ENCODE measurements around the gene CACNG1.
"Not testable (repeated sequence)": the region's sequence is repeated elsewhere in the genome, so short reads cannot be mapped to it uniquely, and the experiment has no call there.

CACNG1 gene

DNA sequence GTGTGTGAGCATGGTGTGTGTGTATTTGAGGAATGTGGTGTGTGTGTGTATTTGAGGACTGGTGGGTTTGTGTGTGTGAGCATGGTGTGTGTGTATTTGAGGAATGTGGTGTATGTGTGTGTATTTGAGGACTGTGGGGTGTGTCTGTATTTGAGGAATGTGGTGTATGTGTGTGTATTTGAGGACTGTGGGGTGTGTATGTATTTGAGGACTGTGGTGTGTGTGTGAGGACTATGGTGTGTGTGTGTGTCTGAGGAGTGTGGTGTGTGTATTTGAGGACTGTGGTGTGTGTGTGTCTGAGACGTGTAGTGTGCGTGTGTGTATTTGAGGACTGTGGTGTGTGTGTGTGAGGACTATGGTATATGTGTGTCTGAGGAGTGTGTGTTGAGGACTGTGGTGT is 18.0 kb upstream of the CACNG1 start:
- no peak for DNase-seq

DNA sequence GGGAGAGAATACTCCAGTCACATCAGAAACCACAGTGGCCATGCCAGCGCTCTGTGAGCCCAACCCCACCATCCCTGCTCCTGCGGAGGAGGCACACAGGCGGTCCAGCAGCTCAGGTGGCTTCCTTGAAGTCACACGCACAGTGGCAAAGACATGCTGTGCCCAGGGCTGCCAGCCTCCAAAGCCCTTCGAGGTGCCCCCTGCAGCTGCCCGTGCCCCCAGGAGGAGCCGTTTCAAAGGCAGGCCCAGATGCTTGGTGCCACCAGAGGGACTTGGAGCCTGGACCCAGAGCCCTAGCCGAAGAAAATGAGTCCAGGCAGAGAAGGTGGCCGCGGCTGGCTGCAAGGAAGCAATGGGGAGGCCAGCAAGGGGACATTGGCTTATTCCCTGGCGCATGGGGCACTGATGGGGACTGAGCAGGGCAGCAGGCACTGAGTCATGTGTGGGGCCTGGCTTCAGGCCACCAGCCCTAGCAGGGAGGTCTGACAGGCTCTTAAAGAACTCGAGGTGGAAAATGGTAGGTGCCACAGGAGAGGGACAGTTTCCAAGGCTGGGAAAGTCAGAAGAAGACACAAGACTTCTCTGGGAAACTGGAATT is 17.2 kb upstream of the CACNG1 start:
- DNase-seq, result no peak

DNA sequence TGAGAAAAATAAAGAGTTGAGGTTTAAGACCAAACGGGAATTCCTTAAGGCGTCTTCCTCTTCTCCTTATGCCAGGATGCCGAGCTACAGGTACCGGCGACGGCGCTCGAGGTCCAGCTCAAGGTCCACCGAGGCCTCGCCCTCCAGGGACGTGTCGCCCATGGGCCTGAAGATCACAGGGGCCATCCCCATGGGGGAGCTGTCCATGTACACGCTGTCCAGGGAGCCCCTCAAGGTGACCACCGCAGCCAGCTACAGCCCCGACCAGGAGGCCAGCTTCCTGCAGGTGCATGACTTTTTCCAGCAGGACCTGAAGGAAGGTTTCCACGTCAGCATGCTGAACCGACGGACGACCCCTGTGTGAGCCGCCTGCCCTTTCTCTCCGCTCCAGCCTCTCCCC is 13.7 kb upstream of the CACNG1 start:
- no peak for DNase-seq

DNA sequence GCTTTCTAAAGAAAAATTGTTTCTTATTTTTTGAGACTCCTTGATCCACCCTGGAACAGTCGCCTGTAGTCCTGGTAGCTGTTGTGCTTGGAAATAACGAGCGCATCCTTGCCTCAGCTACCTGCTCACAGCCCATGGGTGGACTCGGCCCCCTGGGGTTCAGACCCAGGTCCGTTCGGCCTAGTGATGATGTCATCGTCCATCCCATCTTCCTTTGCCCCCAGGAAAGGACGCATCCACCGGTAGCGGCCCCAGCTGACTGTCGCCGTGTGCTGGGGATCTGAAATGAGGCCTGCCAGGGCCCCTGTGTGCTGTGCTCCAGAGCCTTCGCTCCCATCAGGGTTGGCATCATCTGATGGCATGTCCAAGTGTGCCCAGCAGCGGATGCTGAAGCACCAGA is 12.0 kb upstream of the CACNG1 start:
- DNase-seq, result no peak

DNA sequence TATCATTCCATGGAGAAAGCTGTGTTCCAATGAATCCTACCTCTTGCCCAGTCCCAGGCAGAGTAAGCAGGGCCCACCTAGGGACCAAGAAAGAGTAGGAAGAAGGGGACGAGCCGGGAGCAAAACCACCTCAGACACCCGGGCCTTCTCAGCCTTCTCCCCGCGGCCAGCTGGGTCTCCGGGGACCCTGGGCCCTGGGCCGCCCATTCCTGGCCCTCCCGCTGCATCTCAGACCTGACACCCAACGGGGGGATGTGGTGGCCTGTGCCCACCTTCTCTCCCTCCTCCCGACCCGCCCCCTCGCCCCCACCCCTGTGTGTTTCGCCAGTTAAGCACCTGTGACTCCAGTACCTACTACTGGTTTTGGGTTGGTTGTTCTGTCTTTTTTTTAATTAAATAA is 11.4 kb upstream of the CACNG1 start:
- no peak for DNase-seq

DNA sequence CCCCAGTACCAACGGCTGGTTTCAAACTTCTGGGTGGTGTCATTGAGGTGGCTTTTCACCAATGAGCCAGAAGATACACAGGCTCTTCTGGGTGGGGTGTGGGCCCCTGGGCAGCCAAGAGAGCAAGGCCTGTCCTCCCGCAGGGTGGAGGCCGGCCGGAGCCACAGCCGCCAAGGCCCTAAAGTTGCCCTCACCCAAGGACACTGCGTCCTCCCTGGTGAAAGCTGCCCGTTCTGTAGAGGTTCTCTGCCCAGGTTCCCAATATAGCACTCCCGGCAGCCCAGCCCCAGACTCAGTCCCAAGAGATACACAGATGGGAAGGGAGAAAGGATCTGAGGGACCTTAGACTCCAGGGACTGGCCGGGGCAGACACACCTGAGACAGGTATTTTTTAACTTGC is 10.7 kb upstream of the CACNG1 start:
- no peak for DNase-seq

DNA sequence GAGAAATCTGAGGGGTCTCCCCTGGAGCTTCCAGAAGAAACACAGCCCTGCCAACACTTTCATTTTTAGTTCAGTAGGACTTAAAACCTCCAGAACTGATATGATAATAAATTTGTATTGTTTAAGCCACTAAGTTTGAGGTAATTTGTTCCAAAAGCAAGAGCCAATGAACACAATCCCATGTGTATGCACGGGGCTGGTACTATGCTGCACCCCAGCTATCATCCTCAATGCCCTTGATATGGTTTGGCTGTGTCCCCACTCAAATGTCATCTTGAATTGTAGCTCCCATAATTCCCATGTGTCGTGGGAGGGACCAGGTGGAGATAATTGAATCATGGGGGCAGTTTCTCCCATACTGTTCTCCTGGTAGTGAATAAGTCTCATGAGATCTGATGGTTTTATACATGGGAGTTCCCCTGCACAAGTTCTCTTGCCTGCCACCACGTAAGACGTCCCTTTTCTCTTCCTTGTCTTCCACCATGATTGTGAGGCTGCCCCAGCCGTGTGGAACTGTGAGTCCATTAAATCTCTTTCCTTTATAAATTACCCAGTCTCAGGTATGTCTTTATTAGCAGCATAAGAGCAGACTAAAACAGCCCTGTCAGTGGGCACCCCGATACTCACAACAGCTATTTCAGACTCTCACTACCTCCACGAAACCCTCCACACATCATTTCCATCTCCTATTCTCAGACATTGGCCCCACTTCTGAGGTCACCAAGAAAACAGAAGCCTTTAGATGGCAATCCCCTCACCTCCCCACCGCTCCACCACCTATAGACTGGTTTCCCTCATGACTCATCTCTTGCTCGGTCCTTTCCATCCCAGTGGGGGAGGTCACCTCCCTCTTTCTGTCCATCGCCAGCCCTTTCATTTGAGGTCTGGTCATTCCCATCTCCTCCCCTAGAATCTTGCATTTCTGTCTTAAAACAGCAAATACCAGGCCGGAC is 8.9 kb upstream of the CACNG1 start:
- no peak for DNase-seq

DNA sequence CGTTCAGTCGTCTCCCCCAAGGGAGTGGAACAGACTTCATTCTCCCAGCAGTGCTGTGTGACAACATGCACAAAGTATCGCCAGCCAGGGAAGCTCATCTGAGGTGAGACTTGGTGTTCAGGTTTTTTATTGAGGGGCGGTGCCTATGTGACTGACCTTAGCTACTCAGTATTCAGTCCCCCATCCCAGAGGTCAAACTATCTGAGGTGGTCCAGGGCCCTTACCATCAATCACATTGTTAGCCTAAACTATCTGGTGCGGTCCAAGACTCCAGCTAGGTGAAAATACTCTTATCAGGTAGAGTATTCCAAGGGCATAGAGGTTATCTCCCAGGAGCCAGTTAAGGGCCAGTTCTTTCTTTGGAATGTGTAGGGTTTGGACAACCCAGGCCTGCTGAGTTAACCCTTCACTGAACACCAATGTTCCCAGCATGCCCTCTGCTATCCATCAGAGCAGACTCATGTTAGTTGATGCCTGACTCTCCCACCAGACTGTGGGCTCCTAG is 5.4 kb upstream of the CACNG1 start:
- no peak for DNase-seq

DNA sequence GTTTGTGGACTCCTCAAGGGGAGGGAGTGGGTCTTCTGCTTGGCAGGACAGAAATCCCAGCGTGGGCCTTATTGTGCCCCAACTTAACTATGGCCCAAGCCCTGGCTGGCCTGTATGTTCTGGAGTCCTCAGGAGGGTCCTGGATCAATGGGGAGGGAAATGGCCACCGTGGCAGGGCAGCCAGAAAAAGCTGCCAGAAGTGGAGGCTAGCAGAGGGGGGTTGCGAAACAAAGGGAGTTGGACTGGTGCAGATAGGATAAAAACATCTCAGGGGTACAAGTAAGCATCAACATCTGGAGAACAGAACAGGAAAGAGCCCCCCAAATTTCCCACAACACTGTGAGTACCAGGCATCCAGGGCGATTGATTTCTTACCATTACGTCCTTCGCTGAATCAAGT is 3.7 kb upstream of the CACNG1 start:
- no peak for DNase-seq

DNA sequence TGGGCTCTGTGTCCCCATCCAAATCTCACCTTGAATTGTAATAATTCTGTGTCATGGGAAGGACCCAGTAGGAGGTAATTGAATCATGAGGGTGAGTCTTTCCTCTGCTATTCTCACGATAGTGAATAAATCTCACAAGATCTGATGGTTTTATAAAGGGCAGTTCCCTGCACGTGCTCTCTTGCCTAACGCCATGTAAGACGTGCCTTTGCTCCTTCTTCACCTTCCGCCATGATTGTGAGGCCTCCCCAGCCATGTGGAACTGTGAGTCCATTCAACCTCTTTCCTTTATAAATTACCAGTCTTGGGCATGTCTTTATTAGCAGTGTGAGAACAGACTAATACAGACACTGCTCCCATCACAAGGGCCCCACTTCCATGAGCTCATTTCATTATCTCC is 3.2 kb upstream of the CACNG1 start:
- not testable (repeated sequence) for DNase-seq

DNA sequence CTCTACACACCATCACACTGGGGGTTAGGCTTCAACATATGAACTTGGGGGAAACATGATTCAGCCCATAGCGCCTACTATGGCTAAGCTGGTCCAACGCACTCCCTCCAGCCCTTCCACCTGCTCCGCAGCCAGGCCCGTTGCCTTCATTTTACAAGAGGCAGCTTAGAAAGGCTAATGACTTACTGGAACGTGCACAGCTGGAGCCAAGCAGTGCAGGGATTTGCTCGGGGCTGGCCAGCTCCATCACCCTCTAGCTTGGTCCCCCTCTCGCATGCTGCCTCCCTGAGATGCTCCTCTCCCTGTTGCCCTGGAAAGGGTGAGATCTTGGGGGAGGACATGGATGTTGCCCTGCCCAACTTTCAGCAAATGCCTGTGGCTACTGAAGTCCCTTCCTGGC is 2.8 kb upstream of the CACNG1 start:
- no peak for DNase-seq

DNA sequence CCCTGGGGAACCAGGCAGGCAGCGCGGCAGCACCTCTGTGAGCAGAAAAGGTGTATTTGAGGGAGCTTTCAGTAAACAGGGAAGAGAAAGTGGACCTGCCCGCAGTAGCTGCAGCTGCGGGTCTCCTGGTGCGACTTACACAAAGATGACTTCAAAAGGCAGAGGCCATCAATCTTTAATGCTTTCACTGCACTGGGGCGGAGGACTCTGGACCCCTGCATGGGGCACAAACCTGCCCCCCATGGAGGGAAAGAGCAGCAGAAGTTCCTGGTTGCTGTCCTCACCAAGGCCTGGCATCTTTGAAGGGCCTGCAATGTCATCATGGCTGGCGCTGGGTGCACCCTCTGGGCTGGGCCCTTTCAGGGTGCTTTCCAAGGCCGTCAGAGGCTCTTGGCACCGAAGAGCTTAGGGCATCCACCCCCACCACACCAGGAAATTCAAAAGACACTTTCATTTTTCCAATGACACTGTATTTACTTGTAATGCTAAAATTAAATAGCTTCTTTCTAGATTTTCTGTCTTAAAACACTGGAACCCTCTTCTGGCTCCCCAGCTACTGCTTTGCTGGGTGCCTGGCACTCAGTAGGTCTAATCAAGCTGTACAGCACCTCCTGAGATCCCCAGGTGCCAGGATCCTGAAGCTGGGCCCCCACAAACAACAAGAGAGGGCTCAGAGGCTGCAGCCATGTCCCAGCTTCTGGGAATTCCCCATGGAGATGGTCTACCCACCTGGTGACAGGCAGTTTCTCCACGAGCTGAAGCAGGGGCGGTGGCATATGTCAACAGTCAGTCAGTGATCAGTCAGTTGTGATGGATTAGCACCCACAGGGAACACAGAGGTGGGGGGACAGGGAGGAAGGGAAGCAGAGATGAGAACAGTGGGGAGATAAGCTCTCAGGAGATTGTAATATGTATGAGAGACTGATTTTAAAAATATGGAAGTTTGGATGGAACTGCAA is 2.1 kb upstream of the CACNG1 start:
- no peak for DNase-seq

DNA sequence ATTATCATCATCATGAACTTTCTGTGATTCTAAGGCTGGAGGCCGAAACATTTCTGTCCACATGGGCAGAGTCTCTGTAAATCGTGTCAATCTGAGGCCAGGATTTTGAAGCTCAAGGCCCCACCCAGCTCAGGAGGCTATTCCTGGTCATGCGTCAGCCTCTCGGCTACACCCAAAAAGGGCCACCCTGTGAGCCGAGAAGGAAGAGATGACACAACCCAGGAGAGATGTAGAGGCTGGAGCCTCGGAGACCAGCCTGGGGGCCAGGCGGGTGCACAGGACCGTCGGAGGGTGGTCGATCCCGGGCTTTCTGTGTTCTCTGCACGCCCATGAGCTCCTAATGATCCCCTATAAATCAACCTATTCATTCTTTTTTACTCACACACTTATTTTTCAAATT is 1.1 kb upstream of the CACNG1 start:
- DNase-seq, result no peak

DNA sequence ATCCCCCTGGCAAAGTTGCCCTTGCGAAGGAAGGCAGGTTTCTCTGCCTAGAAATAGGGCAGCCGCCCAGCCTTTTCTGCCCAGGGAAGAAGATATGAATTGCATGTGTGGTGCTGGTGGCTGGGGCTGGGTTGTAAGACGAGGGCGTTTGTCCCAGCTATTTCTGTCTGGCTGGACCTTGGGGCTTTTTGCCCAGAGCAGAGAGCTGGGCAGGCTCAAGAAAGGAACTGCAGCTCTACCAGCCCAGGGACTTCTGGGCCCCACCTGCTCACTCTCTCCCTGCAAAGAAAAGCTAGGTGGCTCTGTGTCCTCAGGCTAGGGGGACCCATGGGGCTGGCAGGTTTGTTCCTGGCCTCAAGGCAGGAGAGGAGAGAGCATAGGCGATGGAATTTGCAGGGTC is 586 bp downstream of the CACNG1 start:
- DNase-seq, result no peak

DNA sequence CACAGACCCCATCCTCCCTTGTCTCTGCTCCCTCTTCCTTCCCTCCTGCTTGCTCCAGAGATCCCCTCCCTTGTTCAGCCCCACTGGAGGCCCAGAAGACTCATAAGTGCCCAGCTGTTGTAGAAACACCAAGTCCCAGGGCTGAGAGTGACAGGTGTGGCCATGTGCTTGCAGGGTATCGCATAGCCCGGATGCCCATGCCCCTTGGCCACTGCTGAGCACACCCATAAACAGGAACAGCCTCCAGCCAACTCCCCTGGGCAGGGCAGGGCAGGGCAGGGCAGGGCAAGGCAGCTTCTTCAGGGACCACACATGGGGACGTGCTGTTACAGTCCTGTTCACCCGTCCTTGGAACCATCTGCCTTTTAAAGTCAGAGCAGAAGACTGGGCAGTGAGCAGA is 2.0 kb downstream of the CACNG1 start:
- DNase-seq, result no peak

DNA sequence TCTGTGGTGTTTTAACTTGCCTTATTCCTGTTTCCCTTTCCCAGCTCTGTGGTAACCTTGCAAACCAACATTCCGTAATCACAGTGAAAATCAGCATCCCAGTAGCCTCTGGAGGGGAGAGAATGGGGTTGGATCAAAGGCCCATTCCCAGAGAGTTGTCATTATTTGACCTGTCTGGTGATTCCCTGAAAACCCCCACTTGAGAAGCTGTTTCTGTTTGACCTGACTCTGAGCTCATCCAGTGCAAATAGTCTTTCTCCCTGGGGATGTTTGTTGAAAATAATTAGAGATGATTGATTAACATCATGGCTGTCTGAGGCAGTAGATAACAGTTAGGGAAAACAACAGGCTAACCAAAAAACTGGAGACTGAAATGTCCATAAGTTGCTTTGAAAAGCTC is 3.0 kb downstream of the CACNG1 start:
- no peak for DNase-seq

DNA sequence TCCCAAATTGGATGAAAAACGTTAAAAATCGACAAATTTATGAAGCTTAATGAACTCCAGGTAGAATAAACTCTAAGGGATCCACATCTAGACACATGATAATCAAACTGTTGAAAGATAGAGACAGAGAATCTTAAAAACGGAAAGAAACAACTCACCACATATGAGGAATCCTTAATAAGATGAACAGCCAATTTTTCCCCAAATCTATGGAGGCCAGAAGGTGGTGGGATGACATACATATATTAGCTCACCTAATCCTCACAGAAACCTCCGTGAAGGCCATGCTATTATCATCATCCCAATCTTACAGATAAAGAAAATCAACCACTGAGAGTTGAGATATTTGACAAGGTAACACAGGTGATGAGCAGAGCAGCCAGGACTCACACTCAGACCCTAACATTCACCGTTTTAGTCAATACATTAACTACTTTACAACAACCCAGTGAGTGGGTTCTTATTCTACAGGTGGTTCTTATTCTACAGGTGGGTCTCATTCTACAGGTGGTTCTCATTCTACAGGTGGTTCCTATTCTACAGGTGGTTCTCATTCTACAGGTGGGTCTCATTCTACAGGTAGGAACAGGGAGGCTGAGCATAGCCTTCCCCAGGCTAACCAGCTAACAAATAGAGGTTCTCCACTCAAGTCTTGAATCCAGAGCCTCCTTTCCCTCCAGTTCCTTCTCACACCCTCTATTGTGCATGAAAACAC is 4.8 kb downstream of the CACNG1 start:
- DNase-seq, result no peak

DNA sequence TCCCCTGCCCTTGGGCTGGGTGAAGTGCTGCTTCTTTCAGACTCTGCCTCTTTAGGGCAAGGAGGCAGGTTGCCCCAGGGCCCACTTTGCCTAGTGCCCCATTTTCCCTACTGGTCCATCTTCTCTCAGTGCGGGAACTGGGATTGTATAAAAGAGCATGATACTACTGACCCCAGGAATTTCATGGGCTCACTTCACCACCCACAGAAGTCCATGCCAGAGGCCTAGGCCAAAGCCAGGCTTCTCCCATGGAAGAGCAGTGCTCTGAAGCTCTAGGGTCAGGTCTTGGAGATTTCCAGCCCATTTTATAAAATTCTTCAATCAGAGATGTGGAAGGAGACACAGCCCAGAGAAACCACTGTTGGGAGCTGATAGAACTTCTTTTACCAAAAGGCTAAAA is 5.7 kb downstream of the CACNG1 start:
- DNase-seq, result no peak

DNA sequence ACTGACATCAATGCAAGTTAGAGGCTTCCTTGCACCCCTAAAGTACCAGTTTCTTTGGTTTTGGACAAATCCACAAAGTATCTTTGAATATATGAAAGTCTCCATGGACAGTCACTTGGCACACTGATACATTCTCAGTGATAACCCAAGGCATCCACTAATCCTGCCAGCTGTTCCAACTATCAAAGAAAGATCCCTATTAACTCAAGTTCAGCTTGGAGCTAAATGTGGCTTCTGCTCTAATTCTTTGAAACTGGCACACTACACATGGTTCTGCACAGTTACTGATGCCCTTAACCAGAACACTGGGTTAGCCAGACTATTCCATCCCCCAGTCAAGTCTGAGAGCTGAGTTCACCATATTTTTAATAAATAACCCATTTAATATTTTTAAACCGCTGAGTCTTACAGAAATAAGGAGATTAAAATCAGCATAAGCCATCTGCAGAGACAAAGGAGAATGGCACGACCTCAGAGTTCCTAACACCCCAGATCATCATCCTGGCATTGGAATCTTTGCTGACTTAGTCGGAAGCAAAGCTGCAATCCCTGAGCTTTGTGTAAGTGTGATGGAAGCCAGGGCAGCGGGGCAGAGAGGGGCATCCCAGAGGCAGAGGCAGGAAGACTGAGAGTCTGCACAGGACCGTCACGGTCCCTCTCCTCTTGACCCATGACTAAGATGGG is 6.3 kb downstream of the CACNG1 start:
- no peak for DNase-seq

DNA sequence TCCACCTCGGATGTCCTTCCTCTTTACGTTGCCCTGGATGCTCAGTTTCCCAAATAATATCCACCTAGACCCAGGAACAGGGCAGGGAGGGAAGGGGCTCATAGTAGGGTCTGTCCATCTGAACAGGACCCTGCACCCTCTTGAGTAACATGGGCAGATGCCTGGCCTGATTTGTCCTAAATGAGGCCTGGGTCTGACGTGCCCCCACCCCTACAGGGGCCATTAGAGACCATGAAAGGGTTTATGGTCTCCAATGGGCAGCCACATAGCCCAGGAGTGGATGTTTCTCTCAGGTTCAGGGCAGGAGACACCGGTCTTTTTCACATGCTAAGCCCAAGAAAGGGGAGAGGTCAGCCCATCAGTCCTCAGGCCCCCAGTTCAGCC is 6.8 kb downstream of the CACNG1 start:
- DNase-seq, result no peak

DNA sequence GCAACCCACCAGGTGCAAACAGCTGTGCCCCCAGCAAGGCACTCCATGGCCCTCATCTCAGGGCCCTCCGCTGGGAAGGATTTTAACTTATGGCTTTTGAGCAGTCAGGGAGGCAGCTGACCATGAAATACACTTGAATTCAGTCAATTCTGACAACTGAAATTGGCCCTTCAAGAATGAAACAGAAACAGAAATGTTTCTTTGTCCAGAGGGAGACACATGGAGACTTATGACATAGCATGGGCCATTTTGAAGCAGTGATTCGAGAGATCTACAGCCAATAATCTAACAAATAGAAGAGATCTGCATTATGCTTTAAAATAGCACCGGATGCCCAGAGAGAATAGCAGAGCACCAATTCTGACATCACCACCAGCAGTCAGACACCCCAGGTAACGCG is 7.5 kb downstream of the CACNG1 start:
- no peak for DNase-seq
